ENCODE measurements around the gene HS2ST1.

DNA sequence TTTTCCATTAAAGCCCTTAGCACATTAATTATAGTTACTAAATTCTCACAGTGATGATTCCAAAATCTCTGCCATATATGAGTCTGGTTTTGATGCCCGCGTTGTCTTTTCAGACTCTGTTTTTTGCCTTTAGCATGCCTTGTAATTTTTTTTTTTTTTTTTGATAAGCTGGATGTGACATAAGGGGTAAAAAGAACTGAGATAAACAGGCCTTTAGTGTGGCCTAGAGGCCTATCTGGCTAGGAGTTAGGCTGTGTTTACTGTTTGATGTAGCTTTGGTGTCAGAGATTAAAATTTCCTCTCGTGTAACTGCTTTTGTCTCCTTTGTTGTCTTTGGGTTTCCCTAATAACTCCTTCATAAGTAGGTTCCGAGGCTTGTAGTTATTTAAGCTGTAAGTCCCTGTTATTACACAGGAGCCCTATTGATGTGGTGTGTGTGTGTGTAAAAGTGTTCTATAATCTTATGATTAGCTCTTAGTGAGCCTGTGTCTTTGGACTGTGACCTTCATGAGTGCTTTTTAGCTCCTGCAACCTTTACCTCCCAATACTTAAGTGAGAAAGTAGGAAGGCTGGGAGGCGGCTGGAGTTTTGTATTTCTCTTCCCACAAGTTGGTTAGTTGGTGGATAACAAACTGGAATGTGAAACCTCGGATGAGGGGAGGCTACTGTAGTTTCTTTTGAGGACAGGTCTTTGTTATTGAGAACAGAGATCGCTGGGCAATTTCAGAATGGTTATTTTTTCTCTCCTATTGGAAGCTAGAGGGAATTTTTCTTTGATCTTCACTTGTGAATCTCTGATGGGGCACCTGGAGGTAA is 19.3 kb downstream of the HS2ST1 start:
- TF ChIP-seq, protein P1, sequence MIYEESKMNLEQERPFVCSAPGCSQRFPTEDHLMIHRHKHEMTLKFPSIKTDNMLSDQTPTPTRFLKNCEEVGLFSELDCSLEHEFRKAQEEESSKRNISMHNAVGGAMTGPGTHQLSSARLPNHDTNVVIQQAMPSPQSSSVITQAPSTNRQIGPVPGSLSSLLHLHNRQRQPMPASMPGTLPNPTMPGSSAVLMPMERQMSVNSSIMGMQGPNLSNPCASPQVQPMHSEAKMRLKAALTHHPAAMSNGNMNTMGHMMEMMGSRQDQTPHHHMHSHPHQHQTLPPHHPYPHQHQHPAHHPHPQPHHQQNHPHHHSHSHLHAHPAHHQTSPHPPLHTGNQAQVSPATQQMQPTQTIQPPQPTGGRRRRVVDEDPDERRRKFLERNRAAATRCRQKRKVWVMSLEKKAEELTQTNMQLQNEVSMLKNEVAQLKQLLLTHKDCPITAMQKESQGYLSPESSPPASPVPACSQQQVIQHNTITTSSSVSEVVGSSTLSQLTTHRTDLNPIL (CRISPR knock-in tag; IDR thresholded peaks at IDR 0.05; ENCODE audit: low read depth) = no peak
- no peak for TF ChIP-seq ZFP30 (CRISPR knock-in tag; IDR thresholded peaks at IDR 0.05)
- no peak for TF ChIP-seq ISL1 (CRISPR knock-in tag; IDR thresholded peaks at IDR 0.05)
- TF ChIP-seq, protein P2, sequence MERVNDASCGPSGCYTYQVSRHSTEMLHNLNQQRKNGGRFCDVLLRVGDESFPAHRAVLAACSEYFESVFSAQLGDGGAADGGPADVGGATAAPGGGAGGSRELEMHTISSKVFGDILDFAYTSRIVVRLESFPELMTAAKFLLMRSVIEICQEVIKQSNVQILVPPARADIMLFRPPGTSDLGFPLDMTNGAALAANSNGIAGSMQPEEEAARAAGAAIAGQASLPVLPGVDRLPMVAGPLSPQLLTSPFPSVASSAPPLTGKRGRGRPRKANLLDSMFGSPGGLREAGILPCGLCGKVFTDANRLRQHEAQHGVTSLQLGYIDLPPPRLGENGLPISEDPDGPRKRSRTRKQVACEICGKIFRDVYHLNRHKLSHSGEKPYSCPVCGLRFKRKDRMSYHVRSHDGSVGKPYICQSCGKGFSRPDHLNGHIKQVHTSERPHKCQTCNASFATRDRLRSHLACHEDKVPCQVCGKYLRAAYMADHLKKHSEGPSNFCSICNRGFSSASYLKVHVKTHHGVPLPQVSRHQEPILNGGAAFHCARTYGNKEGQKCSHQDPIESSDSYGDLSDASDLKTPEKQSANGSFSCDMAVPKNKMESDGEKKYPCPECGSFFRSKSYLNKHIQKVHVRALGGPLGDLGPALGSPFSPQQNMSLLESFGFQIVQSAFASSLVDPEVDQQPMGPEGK (CRISPR knock-in tag; IDR thresholded peaks at IDR 0.05; ENCODE audit: borderline replicate concordance) = no peak
- TF ChIP-seq ZFP3 (CRISPR knock-in tag; IDR thresholded peaks at IDR 0.05) = no peak
- TF ChIP-seq ZNF8 (CRISPR knock-in tag; IDR thresholded peaks at IDR 0.05) = no peak
- no peak for TF ChIP-seq ZC3H10 (CRISPR knock-in tag; IDR thresholded peaks at IDR 0.05)
- no peak for TF ChIP-seq GLIS3 (CRISPR knock-in tag; IDR thresholded peaks at IDR 0.05)
- TF ChIP-seq ARNTL (CRISPR knock-in tag; IDR thresholded peaks at IDR 0.05; ENCODE audit: borderline replicate concordance, low read depth) = no peak
- no peak for TF ChIP-seq ZNF70 (CRISPR knock-in tag; IDR thresholded peaks at IDR 0.05)

Measured in SK-N-SH treated with all-trans-retinoic acid at 6 μM for 48 hours (cell line).